Measurements from ENCODE around the gene CHRNA4.

- TF ChIP-seq CTCF (IDR thresholded peaks at IDR 0.05): no peak
- no peak for TF ChIP-seq POLR2A (IDR thresholded peaks at IDR 0.05)
Observed at GRCh38 chr20:63409066-63409833, 48.1 kb upstream of the CHRNA4 start.
